UCSD-AML1 (cell line): ENCODE results near the gene PLAAT2.
A peak's percentile ranks its signal among the peaks of the same experiment; 100 is the strongest.
"Not testable (repeated sequence)": the region's sequence is repeated elsewhere in the genome, so short reads cannot be mapped to it uniquely, and the experiment has no call there.

Experiments used
- DNase-seq: peaks from one replicate; lab custom pipeline; 2025; ENCODE audit not compliant: unreplicated experiment; lab: John Stamatoyannopoulos, UW

Gene PLAAT2

GRCh38 chr11:63581224-63581623 lies 18.0 kb upstream of the PLAAT2 start:
- DNase-seq = not testable (repeated sequence)

- not testable (repeated sequence) for DNase-seq
Observed at GRCh38 chr11:63578882-63579281, 15.7 kb upstream of the PLAAT2 start.

GRCh38 chr11:63574856-63575602 lies 11.8 kb upstream of the PLAAT2 start:
- DNase-seq = no peak

GRCh38 chr11:63573881-63574855 lies 11.0 kb upstream of the PLAAT2 start:
- DNase-seq = peak; percentile 59

GRCh38 chr11:63572026-63572688 lies 9.0 kb upstream of the PLAAT2 start:
- no peak for DNase-seq

- DNase-seq = no peak
Observed at GRCh38 chr11:63569570-63569969, 6.4 kb upstream of the PLAAT2 start.

- no peak for DNase-seq
Observed at GRCh38 chr11:63567044-63567840, 4.1 kb upstream of the PLAAT2 start.

- DNase-seq = no peak
Observed at GRCh38 chr11:63564784-63565350, 1.7 kb upstream of the PLAAT2 start.

- no peak for DNase-seq
Observed at GRCh38 chr11:63564056-63564774, 1.0 kb upstream of the PLAAT2 start.

GRCh38 chr11:63560506-63561180 lies 2.5 kb downstream of the PLAAT2 start:
- DNase-seq = no peak

GRCh38 chr11:63558459-63559157 lies 4.6 kb downstream of the PLAAT2 start:
- DNase-seq = no peak

- DNase-seq = no peak
Observed at GRCh38 chr11:63557570-63557969, 5.6 kb downstream of the PLAAT2 start.

- no peak for DNase-seq
Observed at GRCh38 chr11:63556404-63557013, 6.7 kb downstream of the PLAAT2 start.

- DNase-seq = no peak
Observed at GRCh38 chr11:63554877-63555223, 8.3 kb downstream of the PLAAT2 start.

GRCh38 chr11:63553759-63554158 lies 9.4 kb downstream of the PLAAT2 start:
- DNase-seq = no peak

- DNase-seq = no peak
Observed at GRCh38 chr11:63552921-63553320, 10.3 kb downstream of the PLAAT2 start.

- no peak for DNase-seq
Observed at GRCh38 chr11:63551889-63552266, 11.3 kb downstream of the PLAAT2 start.
